Measurements from ENCODE around the gene RIPOR3.

The RIPOR3 gene

DNA sequence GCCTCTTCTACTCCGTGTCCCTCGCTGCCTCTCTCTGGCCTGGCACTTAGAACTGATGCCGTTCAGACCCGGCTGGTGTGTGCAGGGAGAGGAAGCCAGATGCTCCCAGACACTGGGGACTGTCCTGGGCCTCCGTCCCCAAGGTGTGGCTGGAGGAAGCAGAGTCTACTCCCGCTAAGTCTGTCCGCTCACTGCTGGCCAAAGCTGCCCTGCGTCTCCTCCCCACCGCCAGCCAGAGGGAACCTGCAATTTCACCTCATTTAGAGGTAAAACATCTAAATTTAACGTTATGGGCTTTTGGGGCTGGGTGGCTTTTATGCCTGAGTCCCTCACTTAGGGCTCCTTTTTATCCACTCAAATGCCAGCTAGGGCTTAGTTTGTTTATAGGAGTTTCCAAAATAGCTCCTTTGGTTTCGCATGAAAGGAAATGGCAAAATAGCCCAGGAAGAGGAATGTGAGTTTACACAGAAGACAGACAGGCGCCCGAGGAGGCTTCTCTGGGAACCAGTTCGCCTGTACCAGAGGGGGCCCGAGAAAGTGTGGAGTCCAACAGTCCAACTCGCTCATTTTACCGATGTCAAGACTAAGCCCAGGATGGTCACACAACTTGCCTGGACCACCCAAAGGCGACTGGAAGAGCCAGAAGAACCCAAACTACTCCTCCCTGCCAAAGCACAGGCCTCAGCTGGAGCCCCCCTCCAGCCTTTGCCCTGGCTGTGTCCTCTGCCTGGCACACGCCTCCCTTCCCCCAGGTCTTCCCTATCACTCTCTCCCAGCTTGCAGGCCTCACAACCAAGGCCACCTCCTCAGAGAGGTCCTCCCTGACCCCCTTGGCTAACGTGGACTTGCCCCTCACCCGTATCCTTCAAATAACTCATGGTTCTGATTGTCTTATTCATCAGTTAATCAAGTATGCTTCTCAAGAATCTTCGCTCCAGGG lies 54.5 kb downstream of the RIPOR3 start:
- Histone ChIP-seq H3K4me1 (peaks cover 38 to 89% (median 83%) of the 10 kb centered on the region in 10 experiments), H3K4me3 (peak overlapping the region in 8 of 10 experiments; percentile 22 to 59 (median 50); a peak in 16 of 20 replicates), H3K27ac (peak overlapping the region in 10 of 11 experiments; percentile 9 to 84 (median 76); a peak in 19 of 22 replicates), H3K36me3 (no peaks in the 10 kb centered on the region), H3K27me3 (no peaks in the 10 kb centered on the region), H3K4me2 (peak overlapping the region; percentile 70 to 98 (median 91)), H3K9ac (peak overlapping the region; percentile 13 to 80 (median 71); a peak in 20 of 22 replicates), H4K20me1 (no peaks in the 10 kb centered on the region), H3K9me3 (replicated peaks in 1 of 11) (no peaks in the 10 kb centered on the region)
- no peak for TF ChIP-seq Cebpa-rat (IDR thresholded peaks at IDR 0.05)

DNA sequence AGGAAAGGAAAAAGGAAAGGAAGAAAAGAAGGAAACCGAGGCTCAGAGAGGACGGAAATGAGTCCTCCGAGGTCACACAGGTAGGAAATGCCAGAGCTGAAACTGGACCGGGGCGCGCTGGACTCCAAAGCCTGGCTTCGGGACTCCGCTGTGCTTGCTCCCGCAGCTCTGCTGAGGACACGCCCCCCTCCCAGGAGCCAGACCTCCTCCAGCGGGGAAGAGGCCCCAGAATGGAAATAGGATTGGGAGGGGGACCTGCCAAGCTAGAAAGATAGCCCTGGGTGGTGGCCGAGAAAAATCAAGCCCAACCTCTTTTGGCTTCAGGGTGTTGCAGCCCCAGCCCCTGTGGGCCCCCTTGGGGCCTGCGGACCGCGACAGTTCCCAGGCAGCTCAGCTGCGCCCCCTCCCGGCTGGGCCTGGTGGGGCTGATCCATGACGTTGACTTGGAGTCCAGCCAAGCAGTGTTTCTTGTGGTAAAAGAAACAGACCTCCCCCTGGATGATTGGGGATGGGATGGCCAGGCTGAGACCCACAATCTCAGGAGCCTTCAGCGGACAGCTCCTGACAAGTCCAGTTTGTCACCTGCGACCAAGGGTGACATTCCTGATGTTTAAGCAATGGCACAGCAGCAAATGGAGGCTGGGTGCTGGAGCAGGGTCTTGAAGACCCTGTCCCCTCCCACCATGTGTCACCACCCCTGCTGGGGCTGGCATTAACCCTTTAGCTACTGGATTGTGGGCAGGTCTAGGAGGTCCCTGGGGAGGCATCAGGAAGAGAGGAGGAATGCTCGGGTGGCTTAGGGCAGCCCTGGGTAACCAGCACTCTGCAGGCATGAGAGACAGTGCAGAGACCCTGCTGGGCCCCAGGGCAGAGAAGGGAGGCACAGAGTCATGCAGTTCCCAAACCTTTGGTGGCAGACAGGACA lies 55.4 kb downstream of the RIPOR3 start:
- Histone ChIP-seq H3K27ac (peak overlapping the region in 9 of 11 experiments; percentile 55 to 84 (median 77); a peak in 17 of 22 replicates), H3K9ac (peak overlapping the region in 10 of 11 experiments; percentile 25 to 80 (median 72); a peak in 20 of 22 replicates), H3K4me3 (peak overlapping the region in 8 of 10 experiments; percentile 22 to 59 (median 50); a peak in 16 of 20 replicates)

DNA sequence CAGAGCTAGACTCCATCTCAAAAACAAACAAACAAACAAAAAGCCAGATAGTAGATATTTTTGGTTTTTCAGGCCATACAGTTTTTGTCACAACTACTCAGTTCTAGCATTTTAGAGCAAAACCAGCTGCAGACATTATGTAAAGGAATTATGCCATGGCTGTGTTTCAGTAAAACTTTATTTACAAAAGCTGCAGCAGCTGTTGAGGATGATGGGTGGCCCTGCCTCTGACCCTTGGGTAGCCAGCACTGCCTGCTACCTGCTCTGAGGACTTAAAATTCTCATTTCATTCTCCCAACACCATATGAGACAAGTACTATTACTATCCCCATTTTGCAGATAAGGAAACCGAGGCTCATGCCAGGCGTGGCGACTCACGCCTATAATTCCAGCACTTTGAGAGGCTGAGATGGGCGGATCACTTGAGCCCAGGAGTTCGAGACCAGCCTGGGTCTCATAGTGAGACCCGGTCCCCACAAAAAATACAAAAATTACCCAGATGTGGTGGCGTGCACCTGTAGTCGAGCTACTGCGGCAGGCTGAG lies 56.3 kb downstream of the RIPOR3 start:
- H3K9me3 ChIP-seq (replicated peaks in 1 of 11) = no peaks in the 10 kb centered on the region
- H3K9ac ChIP-seq = no peak overlapping the region
- H3K4me2 ChIP-seq = peak overlapping the region in 4 of 11 experiments; percentile 83 to 97 (median 92); a peak in 5 of 22 replicates
- H4K20me1 ChIP-seq = no peaks in the 10 kb centered on the region
- TF ChIP-seq Cebpa-rat (IDR thresholded peaks at IDR 0.05) = no peak
- no peak overlapping the region for H3K4me3 ChIP-seq
- H3K4me1 ChIP-seq = peaks cover 25 to 89% (median 83%) of the 10 kb centered on the region in 10 experiments
- no peaks in the 10 kb centered on the region for H3K36me3 ChIP-seq
- H3K27ac ChIP-seq = no peak overlapping the region
- no peaks in the 10 kb centered on the region for H3K27me3 ChIP-seq

More for the DNA sequence above, 55.4 kb downstream of the RIPOR3 start:
- Histone ChIP-seq H3K4me1 (peaks cover 29 to 89% (median 83%) of the 10 kb centered on the region in 10 experiments), H3K9me3 (replicated peaks in 1 of 11) (no peaks in the 10 kb centered on the region), H3K4me2 (peak overlapping the region; percentile 70 to 98 (median 91)), H3K36me3 (no peaks in the 10 kb centered on the region), H3K27me3 (no peaks in the 10 kb centered on the region), H4K20me1 (no peaks in the 10 kb centered on the region)
- TF ChIP-seq Cebpa-rat (IDR thresholded peaks at IDR 0.05) = no peak

DNA sequence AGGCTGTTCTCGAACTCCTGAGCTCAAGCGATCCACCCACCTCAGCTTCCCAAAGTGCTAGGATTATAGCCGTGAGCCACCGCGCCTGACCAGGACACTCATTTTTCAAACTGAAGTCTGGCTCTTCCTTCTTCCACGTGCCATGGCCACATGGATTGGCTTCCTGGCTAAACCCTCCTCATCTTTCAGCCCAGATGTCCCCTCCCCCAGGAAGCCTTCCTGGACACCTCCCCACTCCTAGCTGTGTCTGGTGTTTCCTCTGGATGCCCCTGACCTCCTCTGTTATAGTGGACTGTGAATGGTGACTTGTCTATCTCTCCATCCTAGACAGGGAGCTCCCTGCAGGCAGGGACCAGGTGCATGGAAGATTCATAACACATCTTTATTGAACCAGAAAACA lies 57.2 kb downstream of the RIPOR3 start:
- H3K4me3 ChIP-seq = no peak overlapping the region
- no peaks in the 10 kb centered on the region for H3K27me3 ChIP-seq
- no peaks in the 10 kb centered on the region for H4K20me1 ChIP-seq
- no peak for TF ChIP-seq Cebpa-rat (IDR thresholded peaks at IDR 0.05)
- no peaks in the 10 kb centered on the region for H3K36me3 ChIP-seq
- H3K9me3 ChIP-seq (replicated peaks in 1 of 11) = no peaks in the 10 kb centered on the region
- H3K4me1 ChIP-seq = peaks cover 31 to 89% (median 83%) of the 10 kb centered on the region in 10 experiments
- no peak overlapping the region for H3K27ac ChIP-seq
- H3K9ac ChIP-seq = no peak overlapping the region
- no peak overlapping the region for H3K4me2 ChIP-seq

DNA sequence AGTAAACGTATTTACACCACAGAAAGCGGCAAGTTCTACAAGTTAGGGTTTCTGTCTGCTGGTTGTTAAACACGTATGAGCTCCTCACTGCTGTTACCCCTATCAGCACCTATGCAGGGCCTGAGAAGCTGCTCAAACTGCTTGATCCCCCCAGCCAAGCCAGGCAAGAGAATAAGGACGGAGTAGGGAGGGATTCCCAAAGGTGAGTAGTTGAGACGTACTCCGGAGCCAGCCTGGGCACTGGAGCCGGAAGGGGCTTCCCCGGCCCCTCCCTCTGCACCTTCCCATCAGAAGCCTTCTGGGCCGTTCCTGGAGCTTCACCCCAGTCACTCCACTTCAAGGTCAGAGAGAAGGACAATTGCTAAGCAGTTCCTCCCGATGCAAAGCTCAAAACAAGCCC lies 58.0 kb downstream of the RIPOR3 start:
- Histone ChIP-seq H3K36me3 (no peaks in the 10 kb centered on the region), H3K4me3 (no peak overlapping the region), H4K20me1 (no peaks in the 10 kb centered on the region), H3K4me1 (peaks cover 36 to 89% (median 83%) of the 10 kb centered on the region in 10 experiments), H3K27me3 (no peaks in the 10 kb centered on the region), H3K27ac (peak overlapping the region in 1 of 11 experiments; percentile 41; a peak in 2 of 22 replicates), H3K4me2 (peak overlapping the region in 2 of 11 experiments; percentile 19 to 36; a peak in 2 of 22 replicates), H3K9me3 (replicated peaks in 1 of 11) (no peaks in the 10 kb centered on the region), H3K9ac (peak overlapping the region in 1 of 11 experiments; percentile 6; a peak in 1 of 22 replicates)
- TF ChIP-seq Cebpa-rat (IDR thresholded peaks at IDR 0.05) = no peak

DNA sequence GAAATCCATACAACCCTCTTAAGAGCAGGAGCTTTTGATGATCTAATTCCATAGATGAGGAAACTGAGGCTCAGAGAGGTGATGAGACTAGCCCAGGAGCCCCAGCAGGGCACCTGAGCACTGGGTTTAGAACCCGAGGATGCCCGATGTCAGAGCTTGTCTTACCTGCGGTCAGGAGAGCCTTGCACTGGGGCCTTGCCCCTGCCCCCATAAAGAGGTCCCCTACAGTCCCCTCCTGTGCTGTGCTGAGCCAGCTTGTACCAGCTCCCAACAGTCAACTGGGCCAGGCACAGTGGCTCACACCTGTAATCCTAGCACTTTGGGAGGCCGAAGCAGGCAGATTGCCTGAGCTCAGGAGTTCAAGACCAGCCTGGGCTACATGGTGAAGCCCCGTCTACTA lies 58.6 kb downstream of the RIPOR3 start:
- H3K9me3 ChIP-seq (replicated peaks in 1 of 11) = no peaks in the 10 kb centered on the region
- H3K4me3 ChIP-seq = no peak overlapping the region
- no peak for TF ChIP-seq Cebpa-rat (IDR thresholded peaks at IDR 0.05)
- H3K27ac ChIP-seq = no peak overlapping the region
- no peaks in the 10 kb centered on the region for H3K36me3 ChIP-seq
- H4K20me1 ChIP-seq = no peaks in the 10 kb centered on the region
- peaks cover 37 to 89% (median 83%) of the 10 kb centered on the region in 10 experiments for H3K4me1 ChIP-seq
- H3K9ac ChIP-seq = 0 out of 22 replicates have a peak overlapping the region, but pooled peaks of 1 of the 11 experiments have one; percentile 6
- H3K27me3 ChIP-seq = 0 out of 22 replicates have a peak, but pooled peaks cover 0 to 5% (median 0%) of the 10 kb centered on the region in 11 experiments
- peak overlapping the region in 5 of 11 experiments; percentile 81 to 96 (median 94); a peak in 7 of 22 replicates for H3K4me2 ChIP-seq

DNA sequence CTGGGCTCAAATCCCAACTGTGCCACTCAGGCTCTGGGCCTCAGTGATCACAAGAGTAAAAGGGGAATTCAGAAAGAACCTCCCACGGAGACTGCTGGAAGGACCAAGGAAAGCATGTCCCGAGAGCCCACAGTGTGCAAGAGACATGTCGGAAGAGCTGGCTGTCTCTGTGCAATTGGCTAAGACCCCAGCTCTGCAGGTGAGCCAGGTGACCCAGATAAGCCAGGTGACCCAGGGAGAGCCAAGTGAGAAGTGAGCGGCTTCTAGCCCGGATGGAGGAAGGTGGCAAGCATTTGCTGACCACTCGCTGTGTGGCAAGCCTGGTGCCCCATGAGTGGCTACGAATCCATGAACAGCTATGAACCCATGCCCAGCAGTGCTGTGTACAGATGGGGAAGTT lies 59.1 kb downstream of the RIPOR3 start:
- H3K9ac ChIP-seq = no peak overlapping the region
- H3K36me3 ChIP-seq = no peaks in the 10 kb centered on the region
- no peak overlapping the region for H3K4me3 ChIP-seq
- no peak overlapping the region for H3K27ac ChIP-seq
- H3K27me3 ChIP-seq = 0 out of 22 replicates have a peak, but pooled peaks cover 0 to 6% (median 0%) of the 10 kb centered on the region in 11 experiments
- peak overlapping the region in 8 of 11 experiments; percentile 5 to 97 (median 95); a peak in 13 of 22 replicates for H3K4me2 ChIP-seq
- H3K4me1 ChIP-seq = peaks cover 33 to 89% (median 83%) of the 10 kb centered on the region in 10 experiments
- no peaks in the 10 kb centered on the region for H4K20me1 ChIP-seq
- no peaks in the 10 kb centered on the region for H3K9me3 ChIP-seq (replicated peaks in 1 of 11)
- TF ChIP-seq Cebpa-rat (IDR thresholded peaks at IDR 0.05) = no peak
